HL-60 (cell line): ENCODE measurements around the gene PLA2G7.

Experiments used
- DNase-seq, 2 experiments: peaks; one replicate each; pipeline ENCODE4 v3.0.0-alpha.2; 2010 to 2020; ENCODE audit warnings: low read depth in 1 of 2, low spot score in 1 of 2
- H3K27ac ChIP-seq: fragments of 250-450 bp; sonication (Bioruptor Pico); replicated peaks from 2 replicates; pipeline ENCODE4 v1.5.1; 2020; ENCODE audit warnings: mild to moderate bottlenecking, moderate library complexity
- H3K27me3 ChIP-seq: fragments of 250-450 bp; sonication (Bioruptor Pico); 2 replicates; pipeline ENCODE4 v1.5.1; 2021; ENCODE audit warnings: mild to moderate bottlenecking, moderate library complexity; ENCODE audit not compliant: insufficient read depth, poor library complexity, severe bottlenecking
- H3K4me3 ChIP-seq: replicated peaks from 2 replicates; pipeline ENCODE4 v1.5.1; 2011; ENCODE audit warnings: mild to moderate bottlenecking, control low read depth, low read length; ENCODE audit not compliant: insufficient read depth
- GABPA ChIP-seq: IDR thresholded peaks from 2 replicates; pipeline ENCODE4 v1.6.1; 2012; ENCODE audit warnings: low read depth
- POLR2AphosphoS5 ChIP-seq: IDR thresholded peaks from 2 replicates; pipeline ENCODE4 v1.6.1; 2012; ENCODE audit warnings: low read depth
- SPI1 ChIP-seq: IDR thresholded peaks from 2 replicates; pipeline ENCODE4 v1.6.1; 2012; ENCODE audit warnings: low read depth, mild to moderate bottlenecking, borderline replicate concordance
- TF ChIP-seq, protein P1 (sequence below): IDR thresholded peaks from one replicate; pipeline ENCODE4 v1.5.1; 2011; ENCODE audit warnings: low read length, control low read depth, inconsistent platforms; ENCODE audit not compliant: insufficient read depth
- TF ChIP-seq, protein P2 (sequence below): IDR thresholded peaks from 2 replicates; pipeline ENCODE4 v1.6.1; 2012; ENCODE audit warnings: low read depth; ENCODE audit not compliant: insufficient replicate concordance

The PLA2G7 gene

DNA sequence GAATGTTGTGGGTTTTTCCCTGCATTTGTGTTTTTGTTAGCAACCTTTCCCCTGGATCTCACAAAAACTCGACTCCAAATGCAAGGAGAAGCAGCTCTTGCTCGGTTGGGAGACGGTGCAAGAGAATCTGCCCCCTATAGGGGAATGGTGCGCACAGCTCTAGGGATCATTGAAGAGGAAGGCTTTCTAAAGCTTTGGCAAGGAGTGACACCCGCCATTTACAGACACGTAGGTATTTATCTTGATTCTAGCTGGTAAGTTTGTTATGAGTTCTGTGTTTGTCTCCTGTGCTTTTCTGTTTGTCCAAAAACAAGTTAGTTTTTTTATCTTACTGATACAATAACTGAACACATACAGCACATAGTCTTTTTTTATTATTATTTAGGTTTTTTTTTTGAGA is 79.4 kb downstream of the PLA2G7 start:
- no peak overlapping the region for H3K4me3 ChIP-seq
- H3K27me3 ChIP-seq, result peaks cover 22% of the 10 kb centered on the region
- TF ChIP-seq GABPA, result no peak
- no peak for TF ChIP-seq POLR2AphosphoS5
- TF ChIP-seq, protein P1, sequence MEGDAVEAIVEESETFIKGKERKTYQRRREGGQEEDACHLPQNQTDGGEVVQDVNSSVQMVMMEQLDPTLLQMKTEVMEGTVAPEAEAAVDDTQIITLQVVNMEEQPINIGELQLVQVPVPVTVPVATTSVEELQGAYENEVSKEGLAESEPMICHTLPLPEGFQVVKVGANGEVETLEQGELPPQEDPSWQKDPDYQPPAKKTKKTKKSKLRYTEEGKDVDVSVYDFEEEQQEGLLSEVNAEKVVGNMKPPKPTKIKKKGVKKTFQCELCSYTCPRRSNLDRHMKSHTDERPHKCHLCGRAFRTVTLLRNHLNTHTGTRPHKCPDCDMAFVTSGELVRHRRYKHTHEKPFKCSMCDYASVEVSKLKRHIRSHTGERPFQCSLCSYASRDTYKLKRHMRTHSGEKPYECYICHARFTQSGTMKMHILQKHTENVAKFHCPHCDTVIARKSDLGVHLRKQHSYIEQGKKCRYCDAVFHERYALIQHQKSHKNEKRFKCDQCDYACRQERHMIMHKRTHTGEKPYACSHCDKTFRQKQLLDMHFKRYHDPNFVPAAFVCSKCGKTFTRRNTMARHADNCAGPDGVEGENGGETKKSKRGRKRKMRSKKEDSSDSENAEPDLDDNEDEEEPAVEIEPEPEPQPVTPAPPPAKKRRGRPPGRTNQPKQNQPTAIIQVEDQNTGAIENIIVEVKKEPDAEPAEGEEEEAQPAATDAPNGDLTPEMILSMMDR, result no peak
- TF ChIP-seq SPI1, result no peak
- TF ChIP-seq, protein P2, sequence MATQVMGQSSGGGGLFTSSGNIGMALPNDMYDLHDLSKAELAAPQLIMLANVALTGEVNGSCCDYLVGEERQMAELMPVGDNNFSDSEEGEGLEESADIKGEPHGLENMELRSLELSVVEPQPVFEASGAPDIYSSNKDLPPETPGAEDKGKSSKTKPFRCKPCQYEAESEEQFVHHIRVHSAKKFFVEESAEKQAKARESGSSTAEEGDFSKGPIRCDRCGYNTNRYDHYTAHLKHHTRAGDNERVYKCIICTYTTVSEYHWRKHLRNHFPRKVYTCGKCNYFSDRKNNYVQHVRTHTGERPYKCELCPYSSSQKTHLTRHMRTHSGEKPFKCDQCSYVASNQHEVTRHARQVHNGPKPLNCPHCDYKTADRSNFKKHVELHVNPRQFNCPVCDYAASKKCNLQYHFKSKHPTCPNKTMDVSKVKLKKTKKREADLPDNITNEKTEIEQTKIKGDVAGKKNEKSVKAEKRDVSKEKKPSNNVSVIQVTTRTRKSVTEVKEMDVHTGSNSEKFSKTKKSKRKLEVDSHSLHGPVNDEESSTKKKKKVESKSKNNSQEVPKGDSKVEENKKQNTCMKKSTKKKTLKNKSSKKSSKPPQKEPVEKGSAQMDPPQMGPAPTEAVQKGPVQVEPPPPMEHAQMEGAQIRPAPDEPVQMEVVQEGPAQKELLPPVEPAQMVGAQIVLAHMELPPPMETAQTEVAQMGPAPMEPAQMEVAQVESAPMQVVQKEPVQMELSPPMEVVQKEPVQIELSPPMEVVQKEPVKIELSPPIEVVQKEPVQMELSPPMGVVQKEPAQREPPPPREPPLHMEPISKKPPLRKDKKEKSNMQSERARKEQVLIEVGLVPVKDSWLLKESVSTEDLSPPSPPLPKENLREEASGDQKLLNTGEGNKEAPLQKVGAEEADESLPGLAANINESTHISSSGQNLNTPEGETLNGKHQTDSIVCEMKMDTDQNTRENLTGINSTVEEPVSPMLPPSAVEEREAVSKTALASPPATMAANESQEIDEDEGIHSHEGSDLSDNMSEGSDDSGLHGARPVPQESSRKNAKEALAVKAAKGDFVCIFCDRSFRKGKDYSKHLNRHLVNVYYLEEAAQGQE, result no peak
- peak in 1 of 2 experiments; percentile 7 for DNase-seq
- no peak overlapping the region for H3K27ac ChIP-seq
